Measurements from ENCODE around the gene BEST2. TPM values are rescaled to one million over a fixed set of nuclear protein-coding genes. Genes with fewer than 3 reads are reported as not detected.

The BEST2 gene
- total RNA-seq, 4 donors from 2014 or later, result 0.63 TPM; not detected in 3

GRCh38 chr19:12763100-12763499, 11.5 kb downstream of the BEST2 start:
- no peaks in the 10 kb centered on the region for H3K9me3 ChIP-seq
- intact Hi-C loops (cut with DNase I; ENCODE audit: low total_unique reads), result no loop called here
- peaks cover 0 to 3% of the 10 kb centered on the region in 2 donors for H3K4me1 ChIP-seq
- no peaks in the 10 kb centered on the region for H3K36me3 ChIP-seq
- no peak for ATAC-seq
- no peak overlapping the region for H3K4me3 ChIP-seq
- TF ChIP-seq CTCF (IDR thresholded peaks at IDR 0.05 in 4 of 5, conservative IDR thresholded peaks at IDR 0.05 in 1 of 5), result no peak
- no peak for TF ChIP-seq POLR2A (IDR thresholded peaks at IDR 0.05)
- in situ Hi-C loops (cut with MboI; ENCODE audit: low sequenced_read_pairs in 4 of 4), result loop anchor here (5.0 to 10.0 kb wide), 2 partner anchors 34 to 82 kb away; no protein-coding TSS in a partner anchor
- H3K27me3 ChIP-seq, result no peaks in the 10 kb centered on the region
- H3K27ac ChIP-seq, result peak overlapping the region in 2 of 4 donors; percentile 39 to 52
- no peak for DNase-seq

GRCh38 chr19:12764698-12765097, 13.1 kb downstream of the BEST2 start:
- ATAC-seq (no peak), DNase-seq (no peak)
- Histone ChIP-seq H3K9me3 (no peaks in the 10 kb centered on the region), H3K4me3 (no peak overlapping the region), H3K27ac (no peak overlapping the region), H3K27me3 (no peaks in the 10 kb centered on the region), H3K36me3 (no peaks in the 10 kb centered on the region), H3K4me1 (peaks cover 0 to 4% of the 10 kb centered on the region in 2 donors)
- TF ChIP-seq POLR2A (IDR thresholded peaks at IDR 0.05) (no peak), CTCF (IDR thresholded peaks at IDR 0.05 in 4 of 5, conservative IDR thresholded peaks at IDR 0.05 in 1 of 5) (no peak)
- in situ Hi-C loops (cut with MboI; ENCODE audit: low sequenced_read_pairs in 4 of 4) (loop anchor here (5.0 to 10.0 kb wide), 3 partner anchors 33 to 83 kb away; no protein-coding TSS in a partner anchor), intact Hi-C loops (cut with DNase I; ENCODE audit: low total_unique reads) (no loop called here)

GRCh38 chr19:12766051-12766521, 14.5 kb downstream of the BEST2 start:
- DNase-seq, result peak; percentile 50 to 62
- Histone ChIP-seq H3K36me3 (no peaks in the 10 kb centered on the region), H3K4me3 (peak overlapping the region; percentile 46 to 59 (median 56)), H3K27ac (peak overlapping the region; percentile 60 to 76 (median 67)), H3K27me3 (no peaks in the 10 kb centered on the region), H3K9me3 (no peaks in the 10 kb centered on the region), H3K4me1 (peaks cover 1 to 8% of the 10 kb centered on the region in 2 donors)
- TF ChIP-seq POLR2A (IDR thresholded peaks at IDR 0.05) (peak; percentile 20 to 56), CTCF (IDR thresholded peaks at IDR 0.05 in 4 of 5, conservative IDR thresholded peaks at IDR 0.05 in 1 of 5) (peak; percentile 71 to 99 (median 95))
- peak; percentile 85 to 88 for ATAC-seq
- intact Hi-C loops (cut with DNase I; ENCODE audit: low total_unique reads), result loop anchor here (1.0 kb wide), 3 partner anchors 9 to 81 kb away; partner anchors contain the start of gene HOOK2
- in situ Hi-C loops (cut with MboI; ENCODE audit: low sequenced_read_pairs in 4 of 4), result loop anchor here in 3 of 4 donors (5.0 to 10.0 kb wide), 2 partner anchors 79 to 81 kb away; no protein-coding TSS in a partner anchor

- Histone ChIP-seq H3K4me1 (peaks cover 12 to 18% of the 10 kb centered on the region in 2 donors), H3K27ac (no peak overlapping the region), H3K36me3 (no peaks in the 10 kb centered on the region), H3K27me3 (no peaks in the 10 kb centered on the region), H3K4me3 (no peak overlapping the region), H3K9me3 (no peaks in the 10 kb centered on the region)
- ATAC-seq (no peak), DNase-seq (no peak)
- intact Hi-C loops (cut with DNase I; ENCODE audit: low total_unique reads), result no loop called here
- TF ChIP-seq CTCF (IDR thresholded peaks at IDR 0.05 in 4 of 5, conservative IDR thresholded peaks at IDR 0.05 in 1 of 5) (no peak), POLR2A (IDR thresholded peaks at IDR 0.05) (no peak)
- in situ Hi-C loops (cut with MboI; ENCODE audit: low sequenced_read_pairs in 4 of 4), result loop anchor here in 3 of 4 donors (5.0 to 10.0 kb wide), 2 partner anchors 78 to 80 kb away; no protein-coding TSS in a partner anchor
Measured at GRCh38 chr19:12767150-12767549, 15.6 kb downstream of the BEST2 start.

Data from gastrocnemius medialis (tissue), 4 donors.